MCF 10A (cell line): Measurements from ENCODE around the gene PARD3B. TPM values are rescaled to one million over a fixed set of nuclear protein-coding genes. Genes with fewer than 3 reads are reported as not detected.

Source experiments
- BruUV-seq: library from RNA; stranded (reverse); fragments of 400-500 nt; replicated peaks from 2 replicates; lab custom pipeline; 2021; lab: Mats Ljungman, UMichigan
- CTCF ChIA-PET: fragments of 300-600 bp; sonication (Branson Sonifier 250); formaldehyde crosslinking; extraction: SDS; loops from one replicate; lab custom pipeline; 2021; ENCODE audit warnings: antibody characterized with exemption, inconsistent platforms; lab: Yijun Ruan, JAX
- POLR2A ChIA-PET: fragments of 300-600, 350-650 bp; sonication (Branson Sonifier 250); formaldehyde crosslinking; extraction: SDS; loops from one replicate; lab custom pipeline; 2020; ENCODE audit warnings: antibody characterized with exemption, inconsistent platforms; lab: Yijun Ruan, JAX
- DNase-seq: peaks from one replicate; pipeline ENCODE4 v3.0.0-alpha.2; 2018; ENCODE audit not compliant: unreplicated experiment
- H3K27ac Mint-ChIP-seq: one replicate; pipeline ENCODE4 v1.8.0; 2022; ENCODE audit warnings: mild to moderate bottlenecking, low read depth, mixed read lengths; ENCODE audit not compliant: unreplicated experiment
- H3K27me3 Mint-ChIP-seq: one replicate; pipeline ENCODE4 v1.8.0; 2022; ENCODE audit warnings: mixed read lengths; ENCODE audit not compliant: insufficient read depth, unreplicated experiment
- H3K36me3 Mint-ChIP-seq: one replicate; pipeline ENCODE4 v1.8.0; 2022; ENCODE audit warnings: mild to moderate bottlenecking, moderate library complexity, mixed read lengths; ENCODE audit not compliant: insufficient read depth, unreplicated experiment
- H3K4me1 Mint-ChIP-seq: one replicate; pipeline ENCODE4 v1.8.0; 2022; ENCODE audit warnings: mixed read lengths; ENCODE audit not compliant: insufficient read depth, unreplicated experiment
- H3K4me3 Mint-ChIP-seq: one replicate; pipeline ENCODE4 v1.8.0; 2022; ENCODE audit warnings: mild to moderate bottlenecking, moderate library complexity, mixed read lengths; ENCODE audit not compliant: unreplicated experiment
- H3K9me3 Mint-ChIP-seq: one replicate; pipeline ENCODE4 v1.8.0; 2022; ENCODE audit warnings: mixed read lengths; ENCODE audit not compliant: unreplicated experiment
- intact Hi-C: fragments of 100-400 bp; cut with micrococcal nuclease; formaldehyde crosslinking; loops from 2 replicates; pipeline ENCODE4 v1.14.1; 2022
- total RNA-seq: library from RNA; stranded (reverse); gene quantifications from 2 replicates; pipeline ENCODE4 v1.2.3, GENCODE V29; 2022
- TF ChIP-seq, protein P1 (sequence below): fragments of 200-600 bp; IDR thresholded peaks from one replicate; pipeline ENCODE4 v1.8.0; 2022; ENCODE audit warnings: antibody characterized with exemption, mild to moderate bottlenecking; ENCODE audit not compliant: unreplicated experiment

PARD3B gene
- total RNA-seq, 1 experiment from 2014 or later: 11.6 TPM

DNA sequence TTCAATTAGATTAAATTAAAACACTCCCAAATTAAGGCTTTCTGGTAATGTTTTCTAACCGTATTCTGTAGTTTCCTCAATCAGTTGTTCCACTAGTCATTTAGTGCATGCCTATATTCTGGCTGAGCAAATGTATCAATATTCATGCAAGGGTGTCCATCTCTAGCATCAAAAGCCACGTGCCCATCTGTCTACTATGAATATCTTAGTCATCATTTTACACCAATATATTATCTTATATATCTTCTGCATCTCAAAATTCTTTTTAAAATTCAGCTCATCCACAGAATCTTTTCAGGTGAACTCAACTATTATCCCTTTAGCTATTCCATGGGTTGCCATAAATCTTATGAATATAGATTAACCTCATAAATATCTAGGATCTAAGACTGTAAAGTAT lies 488.2 kb downstream of the PARD3B start:
- no TSS peak for BruUV-seq
- POLR2A ChIA-PET: no interaction called here
- Mint-ChIP-seq H3K27me3 (no peaks in the 10 kb centered on the region), H3K27ac (no peak overlapping the region), H3K4me3 (no peak overlapping the region), H3K36me3 (no peaks in the 10 kb centered on the region), H3K4me1 (no peaks in the 10 kb centered on the region), H3K9me3 (no peaks in the 10 kb centered on the region)
- intact Hi-C loops: no loop called here
- TF ChIP-seq, protein P1, sequence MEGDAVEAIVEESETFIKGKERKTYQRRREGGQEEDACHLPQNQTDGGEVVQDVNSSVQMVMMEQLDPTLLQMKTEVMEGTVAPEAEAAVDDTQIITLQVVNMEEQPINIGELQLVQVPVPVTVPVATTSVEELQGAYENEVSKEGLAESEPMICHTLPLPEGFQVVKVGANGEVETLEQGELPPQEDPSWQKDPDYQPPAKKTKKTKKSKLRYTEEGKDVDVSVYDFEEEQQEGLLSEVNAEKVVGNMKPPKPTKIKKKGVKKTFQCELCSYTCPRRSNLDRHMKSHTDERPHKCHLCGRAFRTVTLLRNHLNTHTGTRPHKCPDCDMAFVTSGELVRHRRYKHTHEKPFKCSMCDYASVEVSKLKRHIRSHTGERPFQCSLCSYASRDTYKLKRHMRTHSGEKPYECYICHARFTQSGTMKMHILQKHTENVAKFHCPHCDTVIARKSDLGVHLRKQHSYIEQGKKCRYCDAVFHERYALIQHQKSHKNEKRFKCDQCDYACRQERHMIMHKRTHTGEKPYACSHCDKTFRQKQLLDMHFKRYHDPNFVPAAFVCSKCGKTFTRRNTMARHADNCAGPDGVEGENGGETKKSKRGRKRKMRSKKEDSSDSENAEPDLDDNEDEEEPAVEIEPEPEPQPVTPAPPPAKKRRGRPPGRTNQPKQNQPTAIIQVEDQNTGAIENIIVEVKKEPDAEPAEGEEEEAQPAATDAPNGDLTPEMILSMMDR: no peak
- CTCF ChIA-PET: no interaction called here
- DNase-seq: no peak

GRCh38 chr2:205034034-205034433 lies 488.8 kb downstream of the PARD3B start:
- no peaks in the 10 kb centered on the region for H3K27me3 Mint-ChIP-seq
- ChIA-PET POLR2A (interaction anchor here (0.7 kb wide), 2 partner anchors 457 to 942 kb away, joined by 3 read pairs; no protein-coding TSS in a partner anchor), CTCF (no interaction called here)
- TF ChIP-seq, protein P1: no peak
- no peak overlapping the region for H3K27ac Mint-ChIP-seq
- H3K36me3 Mint-ChIP-seq: no peaks in the 10 kb centered on the region
- intact Hi-C loops: no loop called here
- H3K9me3 Mint-ChIP-seq: no peaks in the 10 kb centered on the region
- DNase-seq: no peak
- no TSS peak for BruUV-seq
- no peak overlapping the region for H3K4me3 Mint-ChIP-seq
- H3K4me1 Mint-ChIP-seq: no peaks in the 10 kb centered on the region

GRCh38 chr2:205040323-205040722 lies 495.0 kb downstream of the PARD3B start:
- H3K27ac Mint-ChIP-seq: no peak overlapping the region
- no peaks in the 10 kb centered on the region for H3K9me3 Mint-ChIP-seq
- ChIA-PET POLR2A (no interaction called here), CTCF (no interaction called here)
- no TSS peak for BruUV-seq
- no peaks in the 10 kb centered on the region for H3K27me3 Mint-ChIP-seq
- H3K4me1 Mint-ChIP-seq: no peaks in the 10 kb centered on the region
- no peaks in the 10 kb centered on the region for H3K36me3 Mint-ChIP-seq
- no peak for DNase-seq
- intact Hi-C loops: no loop called here
- TF ChIP-seq, protein P1: no peak
- H3K4me3 Mint-ChIP-seq: no peak overlapping the region

GRCh38 chr2:205041472-205042130 lies 496.3 kb downstream of the PARD3B start:
- DNase-seq: no peak
- Mint-ChIP-seq H3K27me3 (no peaks in the 10 kb centered on the region), H3K27ac (no peak overlapping the region), H3K4me1 (no peaks in the 10 kb centered on the region), H3K36me3 (no peaks in the 10 kb centered on the region), H3K9me3 (no peaks in the 10 kb centered on the region), H3K4me3 (no peak overlapping the region)
- CTCF ChIA-PET: interaction anchor here (1.0 kb wide), 1 partner anchor 59 kb away, joined by 3 read pairs; no protein-coding TSS in a partner anchor
- intact Hi-C loops: no loop called here
- no TSS peak for BruUV-seq
- TF ChIP-seq, protein P1: no peak
- POLR2A ChIA-PET: no interaction called here
